Keratinocyte (primary cell): Measurements from ENCODE around the gene ATP8A1. TPM values are rescaled to one million over a fixed set of nuclear protein-coding genes. Genes with fewer than 3 reads are reported as not detected.

Source experiments
- DNase-seq: peaks from one replicate; pipeline ENCODE4 v3.0.0-alpha.2; 2011; ENCODE audit warnings: low read depth, missing footprints, low spot score
- FAIRE-seq: peaks from 2 replicates; lab custom pipeline; 2011; peaks lifted over from hg19 to GRCh38; lab: Jason Lieb, UNC
- H2AFZ ChIP-seq: 2 replicates; pipeline ENCODE4 v1.6.0; 2012; ENCODE audit warnings: low read length, control low read depth, inconsistent platforms; ENCODE audit not compliant: control insufficient read depth
- H3K27ac ChIP-seq: 2 replicates; pipeline ENCODE4 v1.5.1; 2011; ENCODE audit warnings: low read length; ENCODE audit not compliant: control insufficient read depth, insufficient read depth
- H3K27me3 ChIP-seq: 3 replicates; pipeline ENCODE4 v1.6.0; 2011; ENCODE audit warnings: low read length; ENCODE audit not compliant: control insufficient read depth, insufficient read depth; ENCODE audit errors: extremely low read depth
- H3K36me3 ChIP-seq, 2 experiments: 2 replicates in 1 of 2; 3 replicates in 1 of 2; pipeline ENCODE4 v1.5.1; 2011; ENCODE audit warnings: low read length in 2 of 2, mild to moderate bottlenecking in 1 of 2; ENCODE audit not compliant: control insufficient read depth in 2 of 2, insufficient read depth in 2 of 2; ENCODE audit errors: extremely low read depth in 1 of 2
- H3K4me1 ChIP-seq: 3 replicates; pipeline ENCODE4 v1.5.1; 2011; ENCODE audit warnings: low read length; ENCODE audit not compliant: control insufficient read depth, insufficient read depth; ENCODE audit errors: extremely low read depth
- H3K4me2 ChIP-seq: 3 replicates; pipeline ENCODE4 v1.6.0; 2011; ENCODE audit warnings: low read depth, low read length; ENCODE audit not compliant: control insufficient read depth, insufficient read depth; ENCODE audit errors: extremely low read depth
- H3K4me3 ChIP-seq, 3 experiments: fragments of 200-600 bp in 1 of 3; sonication (generic) in 1 of 3; 2 replicates in 2 of 3; 3 replicates in 1 of 3; pipeline ENCODE4 v1.5.1; 2011 to 2016; ENCODE audit warnings: low read length in 3 of 3, mild to moderate bottlenecking in 3 of 3, control low read depth in 2 of 3, inconsistent platforms in 1 of 3, low read depth in 1 of 3, mixed read lengths in 1 of 3, mixed run types in 1 of 3, moderate library complexity in 1 of 3; ENCODE audit not compliant: control insufficient read depth in 2 of 3, insufficient read depth in 2 of 3; ENCODE audit errors: extremely low read depth in 1 of 3
- H3K79me2 ChIP-seq: 2 replicates; pipeline ENCODE4 v1.6.0; 2012; ENCODE audit warnings: low read length; ENCODE audit not compliant: control insufficient read depth, insufficient read depth
- H3K9ac ChIP-seq: 3 replicates; pipeline ENCODE4 v1.6.0; 2011; ENCODE audit warnings: low read length; ENCODE audit not compliant: control insufficient read depth, insufficient read depth; ENCODE audit errors: extremely low read depth
- H3K9me1 ChIP-seq: 3 replicates; pipeline ENCODE4 v1.6.0; 2011; ENCODE audit warnings: low read length; ENCODE audit not compliant: control insufficient read depth, insufficient read depth; ENCODE audit errors: extremely low read depth
- H3K9me3 ChIP-seq: 2 replicates; pipeline ENCODE4 v1.5.1; 2012; ENCODE audit warnings: low read depth, low read length; ENCODE audit not compliant: control insufficient read depth
- H4K20me1 ChIP-seq: 3 replicates; pipeline ENCODE4 v1.6.0; 2011; ENCODE audit warnings: low read length; ENCODE audit not compliant: control insufficient read depth, insufficient read depth; ENCODE audit errors: extremely low read depth
- CTCF ChIP-seq, 3 experiments: IDR thresholded peaks in 1 of 3; conservative IDR thresholded peaks in 1 of 3; optimal IDR thresholded peaks in 1 of 3; 2 replicates in 2 of 3; 3 replicates in 1 of 3; pipeline versions ENCODE3 to v1.5.1; 2011; ENCODE audit warnings: low read length in 3 of 3, mild to moderate bottlenecking in 3 of 3, moderate library complexity in 2 of 3, control low read depth in 1 of 3, inconsistent platforms in 1 of 3; ENCODE audit not compliant: insufficient read depth in 2 of 3; ENCODE audit errors: extremely low read depth in 1 of 3
- EZH2 ChIP-seq: IDR thresholded peaks from one replicate; pipeline ENCODE4 v1.6.1; 2012; ENCODE audit warnings: inconsistent platforms, mild to moderate bottlenecking, low read length, moderate library complexity
- dilution Hi-C: fragments of 300-500 bp; cut with MboI; formaldehyde crosslinking; loops from one replicate; pipeline ENCODE4 v1.7.0; 2020; ENCODE audit warnings: low sequenced_read_pairs; ENCODE audit not compliant: extremely low pct_ligation_motif_present
- polyA plus RNA-seq, 5 experiments: library from polyadenylated mRNA; depleted of rRNA in 3 of 5; stranded (reverse) in 3 of 5; stranded (forward) in 1 of 5; unstranded in 1 of 5; fragments of >200 nt; gene quantifications; 1 replicate in 1 of 5; 2 replicates in 3 of 5; 3 replicates in 1 of 5; pipeline versions ENCODE4 v1.2.1 to v1.2.3, GENCODE V29; 2011 to 2012; ENCODE audit warnings: missing spikeins in 2 of 5, low read depth in 1 of 5, low replicate concordance in 1 of 5

ATP8A1 gene
- polyA plus RNA-seq, 1 donor (not counting 4 experiments of a cell fraction or from before 2014, with no cell fraction given): 0.20 TPM

GRCh38 chr4:42398871-42399331, 258.0 kb downstream of the ATP8A1 start:
- Histone ChIP-seq H3K36me3 (no peaks in the 10 kb centered on the region), H3K27ac (no peak overlapping the region), H3K27me3 (peaks cover 55% of the 10 kb centered on the region), H3K9me3 (no peaks in the 10 kb centered on the region), H3K79me2 (no peaks in the 10 kb centered on the region), H3K9ac (no peak overlapping the region), H2AFZ (no peak overlapping the region), H3K4me1 (no peaks in the 10 kb centered on the region), H4K20me1 (no peaks in the 10 kb centered on the region), H3K9me1 (no peaks in the 10 kb centered on the region), H3K4me3 (no peak overlapping the region), H3K4me2 (no peak overlapping the region)
- no peak for TF ChIP-seq CTCF (optimal IDR thresholded peaks at IDR 0.05 in 1 of 3, IDR thresholded peaks at IDR 0.05 in 1 of 3, conservative IDR thresholded peaks at IDR 0.05 in 1 of 3; ENCODE audit: extremely low read depth in 1 of 3, insufficient read depth in 2 of 3, low read length in 3 of 3)
- TF ChIP-seq EZH2: no peak
- DNase-seq: no peak
- dilution Hi-C loops: no loop called here
- no peak for FAIRE-seq

GRCh38 chr4:42398171-42398870, 258.6 kb downstream of the ATP8A1 start:
- Histone ChIP-seq H3K36me3 (no peaks in the 10 kb centered on the region), H4K20me1 (no peaks in the 10 kb centered on the region), H3K4me1 (no peaks in the 10 kb centered on the region), H3K9ac (no peak overlapping the region), H3K4me2 (no peak overlapping the region), H3K79me2 (no peaks in the 10 kb centered on the region), H3K27me3 (peaks cover 55% of the 10 kb centered on the region), H3K27ac (no peak overlapping the region), H2AFZ (no peak overlapping the region), H3K9me3 (no peaks in the 10 kb centered on the region), H3K4me3 (no peak overlapping the region), H3K9me1 (no peaks in the 10 kb centered on the region)
- DNase-seq: no peak
- FAIRE-seq: no peak
- dilution Hi-C loops: no loop called here
- no peak for TF ChIP-seq CTCF (optimal IDR thresholded peaks at IDR 0.05 in 1 of 3, IDR thresholded peaks at IDR 0.05 in 1 of 3, conservative IDR thresholded peaks at IDR 0.05 in 1 of 3; ENCODE audit: extremely low read depth in 1 of 3, insufficient read depth in 2 of 3, low read length in 3 of 3)
- no peak for TF ChIP-seq EZH2
